Ishikawa (cell line): Measurements from ENCODE around the gene DALRD3.

Experiments used
- CEBPB ChIP-seq: IDR thresholded peaks from 2 replicates; pipeline ENCODE4 v1.6.1; 2012
- CREB1 ChIP-seq: IDR thresholded peaks from 2 replicates; pipeline ENCODE4 v1.6.1; 2012; ENCODE audit warnings: low read depth
- EGR1 ChIP-seq: IDR thresholded peaks from 2 replicates; pipeline ENCODE4 v1.6.1; 2012
- EP300 ChIP-seq: IDR thresholded peaks from 2 replicates; pipeline ENCODE4 v1.6.1; 2012; ENCODE audit warnings: borderline replicate concordance
- FOXM1 ChIP-seq: IDR thresholded peaks from 2 replicates; pipeline ENCODE4 v1.6.1; 2012; ENCODE audit warnings: low read depth, borderline replicate concordance
- NFIC ChIP-seq: IDR thresholded peaks from 2 replicates; pipeline ENCODE4 v1.6.1; 2012
- RAD21 ChIP-seq: IDR thresholded peaks from 2 replicates; pipeline ENCODE4 v1.6.1; 2012; ENCODE audit warnings: low read depth
- TAF1 ChIP-seq: IDR thresholded peaks from 2 replicates; pipeline ENCODE4 v1.6.1; 2012; ENCODE audit warnings: low read depth, mild to moderate bottlenecking
- TCF12 ChIP-seq: IDR thresholded peaks from 2 replicates; pipeline ENCODE4 v1.6.1; 2012; ENCODE audit warnings: low read depth
- TEAD4 ChIP-seq: IDR thresholded peaks from 2 replicates; pipeline ENCODE4 v1.6.1; 2012
- YY1 ChIP-seq: IDR thresholded peaks from 2 replicates; pipeline ENCODE4 v1.6.1; 2012; ENCODE audit warnings: low read depth
- ZBTB7A ChIP-seq: IDR thresholded peaks from 2 replicates; pipeline ENCODE4 v1.6.1; 2012; ENCODE audit warnings: low read depth
- TF ChIP-seq, protein P1 (sequence below): IDR thresholded peaks from 2 replicates; pipeline ENCODE4 v1.6.1; 2012
- TF ChIP-seq, protein P2 (sequence below): IDR thresholded peaks from 2 replicates; pipeline ENCODE4 v1.6.1; 2012
- TF ChIP-seq, protein P3 (sequence below): IDR thresholded peaks from 2 replicates; pipeline ENCODE4 v1.6.1; 2012; ENCODE audit warnings: low read depth, mild to moderate bottlenecking

DALRD3 gene, protein sequence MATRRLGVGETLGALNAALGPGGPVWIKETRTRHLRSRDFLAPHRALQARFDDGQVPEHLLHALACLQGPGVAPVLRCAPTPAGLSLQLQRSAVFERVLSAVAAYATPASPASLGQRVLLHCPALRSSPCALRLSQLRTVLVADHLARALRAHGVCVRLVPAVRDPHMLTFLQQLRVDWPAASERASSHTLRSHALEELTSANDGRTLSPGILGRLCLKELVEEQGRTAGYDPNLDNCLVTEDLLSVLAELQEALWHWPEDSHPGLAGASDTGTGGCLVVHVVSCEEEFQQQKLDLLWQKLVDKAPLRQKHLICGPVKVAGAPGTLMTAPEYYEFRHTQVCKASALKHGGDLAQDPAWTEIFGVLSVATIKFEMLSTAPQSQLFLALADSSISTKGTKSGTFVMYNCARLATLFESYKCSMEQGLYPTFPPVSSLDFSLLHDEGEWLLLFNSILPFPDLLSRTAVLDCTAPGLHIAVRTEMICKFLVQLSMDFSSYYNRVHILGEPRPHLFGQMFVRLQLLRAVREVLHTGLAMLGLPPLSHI

DNA sequence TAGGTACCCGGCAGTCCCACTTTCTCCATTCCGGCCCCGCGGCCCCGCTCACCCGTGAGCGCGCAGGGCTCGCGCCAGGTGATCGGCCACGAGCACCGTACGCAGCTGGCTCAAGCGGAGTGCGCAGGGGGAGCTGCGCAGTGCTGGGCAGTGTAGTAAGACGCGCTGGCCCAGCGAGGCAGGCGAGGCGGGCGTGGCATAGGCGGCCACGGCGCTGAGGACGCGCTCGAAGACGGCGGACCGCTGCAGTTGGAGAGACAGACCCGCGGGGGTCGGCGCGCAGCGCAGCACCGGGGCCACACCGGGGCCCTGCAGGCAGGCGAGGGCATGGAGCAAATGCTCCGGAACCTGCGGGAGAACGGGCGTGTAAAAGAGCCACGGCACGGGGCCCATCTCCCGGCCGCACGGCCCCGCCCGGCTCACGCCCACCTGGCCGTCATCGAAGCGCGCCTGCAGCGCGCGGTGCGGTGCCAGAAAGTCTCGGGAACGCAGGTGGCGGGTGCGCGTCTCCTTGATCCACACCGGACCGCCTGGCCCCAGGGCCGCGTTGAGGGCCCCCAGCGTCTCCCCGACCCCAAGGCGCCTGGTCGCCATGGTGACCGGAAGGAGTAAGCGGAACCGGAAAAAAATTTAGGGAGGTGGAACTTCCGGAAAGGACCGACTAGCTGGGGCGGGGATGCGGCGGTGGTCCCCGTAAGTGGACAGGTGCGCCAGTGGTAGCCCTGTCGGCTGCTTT is at the start of gene DALRD3:
DALRD3 (minus strand) TSS at position 610 of the 736 bp plus-strand sequence; CDS start at position 594, 16 bp downstream.
- TF ChIP-seq CEBPB (no peak), TAF1 (no peak), YY1 (peak; percentile 67), FOXM1 (0 out of 2 replicates have a peak, but pooled peaks have one; percentile 17), CREB1 (peak; percentile 81), ZBTB7A (0 out of 2 replicates have a peak, but pooled peaks have one; percentile 79), EP300 (0 out of 2 replicates have a peak, but pooled peaks have one; percentile 8), EGR1 (no peak), TCF12 (0 out of 2 replicates have a peak, but pooled peaks have one; percentile 12), TEAD4 (0 out of 2 replicates have a peak, but pooled peaks have one; percentile 11), NFIC (no peak), RAD21 (no peak)
- TF ChIP-seq, protein P1, sequence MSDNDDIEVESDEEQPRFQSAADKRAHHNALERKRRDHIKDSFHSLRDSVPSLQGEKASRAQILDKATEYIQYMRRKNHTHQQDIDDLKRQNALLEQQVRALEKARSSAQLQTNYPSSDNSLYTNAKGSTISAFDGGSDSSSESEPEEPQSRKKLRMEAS = peak; percentile 70
- TF ChIP-seq, protein P2, sequence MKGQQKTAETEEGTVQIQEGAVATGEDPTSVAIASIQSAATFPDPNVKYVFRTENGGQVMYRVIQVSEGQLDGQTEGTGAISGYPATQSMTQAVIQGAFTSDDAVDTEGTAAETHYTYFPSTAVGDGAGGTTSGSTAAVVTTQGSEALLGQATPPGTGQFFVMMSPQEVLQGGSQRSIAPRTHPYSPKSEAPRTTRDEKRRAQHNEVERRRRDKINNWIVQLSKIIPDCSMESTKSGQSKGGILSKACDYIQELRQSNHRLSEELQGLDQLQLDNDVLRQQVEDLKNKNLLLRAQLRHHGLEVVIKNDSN = no peak
- TF ChIP-seq, protein P3, sequence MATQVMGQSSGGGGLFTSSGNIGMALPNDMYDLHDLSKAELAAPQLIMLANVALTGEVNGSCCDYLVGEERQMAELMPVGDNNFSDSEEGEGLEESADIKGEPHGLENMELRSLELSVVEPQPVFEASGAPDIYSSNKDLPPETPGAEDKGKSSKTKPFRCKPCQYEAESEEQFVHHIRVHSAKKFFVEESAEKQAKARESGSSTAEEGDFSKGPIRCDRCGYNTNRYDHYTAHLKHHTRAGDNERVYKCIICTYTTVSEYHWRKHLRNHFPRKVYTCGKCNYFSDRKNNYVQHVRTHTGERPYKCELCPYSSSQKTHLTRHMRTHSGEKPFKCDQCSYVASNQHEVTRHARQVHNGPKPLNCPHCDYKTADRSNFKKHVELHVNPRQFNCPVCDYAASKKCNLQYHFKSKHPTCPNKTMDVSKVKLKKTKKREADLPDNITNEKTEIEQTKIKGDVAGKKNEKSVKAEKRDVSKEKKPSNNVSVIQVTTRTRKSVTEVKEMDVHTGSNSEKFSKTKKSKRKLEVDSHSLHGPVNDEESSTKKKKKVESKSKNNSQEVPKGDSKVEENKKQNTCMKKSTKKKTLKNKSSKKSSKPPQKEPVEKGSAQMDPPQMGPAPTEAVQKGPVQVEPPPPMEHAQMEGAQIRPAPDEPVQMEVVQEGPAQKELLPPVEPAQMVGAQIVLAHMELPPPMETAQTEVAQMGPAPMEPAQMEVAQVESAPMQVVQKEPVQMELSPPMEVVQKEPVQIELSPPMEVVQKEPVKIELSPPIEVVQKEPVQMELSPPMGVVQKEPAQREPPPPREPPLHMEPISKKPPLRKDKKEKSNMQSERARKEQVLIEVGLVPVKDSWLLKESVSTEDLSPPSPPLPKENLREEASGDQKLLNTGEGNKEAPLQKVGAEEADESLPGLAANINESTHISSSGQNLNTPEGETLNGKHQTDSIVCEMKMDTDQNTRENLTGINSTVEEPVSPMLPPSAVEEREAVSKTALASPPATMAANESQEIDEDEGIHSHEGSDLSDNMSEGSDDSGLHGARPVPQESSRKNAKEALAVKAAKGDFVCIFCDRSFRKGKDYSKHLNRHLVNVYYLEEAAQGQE = no peak

DNA sequence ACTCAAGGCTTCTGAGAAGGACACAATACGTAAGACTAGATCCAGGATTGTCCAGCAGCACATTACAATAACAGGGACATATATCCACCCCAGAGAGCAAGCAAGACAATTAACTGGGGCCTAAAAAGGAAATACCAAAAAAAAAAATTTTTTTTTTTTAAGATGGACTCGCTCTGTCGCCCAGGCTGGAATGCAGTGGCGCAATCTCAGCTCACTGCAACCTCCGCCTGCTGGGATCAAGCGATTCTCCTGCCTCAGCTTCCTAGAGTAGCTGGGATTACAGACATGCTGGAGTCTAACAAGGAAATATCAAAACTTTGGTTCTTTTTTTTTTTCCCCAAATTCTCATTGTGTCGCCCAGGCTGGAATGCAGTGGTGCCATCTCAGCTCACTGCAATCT is 39.6 kb upstream of the DALRD3 start:
- TF ChIP-seq ZBTB7A (no peak), EP300 (no peak), TAF1 (no peak), TEAD4 (peak; percentile 84), CEBPB (peak; percentile 94), RAD21 (no peak)
- TF ChIP-seq, protein P3 = no peak
- TF ChIP-seq, protein P1 = 0 out of 2 replicates have a peak, but pooled peaks have one; percentile 13

DNA sequence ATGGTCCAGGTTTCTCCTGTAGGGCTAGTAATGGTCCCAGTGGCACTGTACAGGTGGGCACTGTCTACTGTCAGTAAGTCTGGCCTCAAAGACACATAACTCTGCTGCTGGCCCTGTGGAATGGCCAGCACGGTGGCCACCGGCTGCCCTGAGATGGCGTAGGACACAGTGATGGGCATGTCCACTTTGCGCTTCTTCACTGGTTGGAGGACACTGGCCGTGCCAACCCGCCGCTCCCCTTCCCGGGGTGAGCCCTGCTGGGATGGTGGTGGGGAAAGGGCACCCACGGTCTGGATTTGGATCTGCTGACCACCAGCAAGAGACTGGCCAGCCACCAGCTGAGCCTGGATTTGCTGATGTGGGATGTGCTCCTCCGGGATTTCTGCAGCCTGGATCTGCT is 38.9 kb upstream of the DALRD3 start:
- no peak for TF ChIP-seq TAF1
- TF ChIP-seq ZBTB7A = no peak
- TF ChIP-seq NFIC = no peak
- TF ChIP-seq EGR1 = no peak
- TF ChIP-seq RAD21 = no peak
- TF ChIP-seq FOXM1 = no peak
- TF ChIP-seq, protein P1 = no peak
- TF ChIP-seq EP300 = no peak
- TF ChIP-seq, protein P2 = no peak

DNA sequence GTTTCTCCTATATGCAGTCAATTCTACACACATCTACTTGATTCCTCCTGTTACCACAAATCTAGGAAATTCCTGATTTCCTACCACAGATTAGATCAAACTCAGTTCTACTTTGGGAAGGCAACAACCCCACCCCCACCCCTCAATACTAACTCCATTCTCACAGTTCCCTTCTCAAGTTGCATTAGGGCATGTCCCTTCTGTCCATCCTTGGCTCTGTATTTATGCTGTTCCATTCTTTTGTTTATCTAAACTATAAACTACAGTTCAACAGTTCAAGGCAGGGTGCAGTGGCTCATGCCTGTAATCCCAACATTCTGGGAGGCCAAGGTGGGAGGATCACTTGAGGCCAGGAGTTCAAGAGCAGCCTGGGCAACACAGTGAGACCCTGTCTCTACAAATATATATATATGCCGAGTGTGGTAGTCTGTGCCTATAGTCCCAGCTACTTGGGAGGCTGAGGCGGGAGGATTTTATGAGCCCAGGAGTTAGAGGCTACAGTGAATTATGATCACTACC is 36.0 kb upstream of the DALRD3 start:
- TF ChIP-seq TCF12 = no peak
- TF ChIP-seq CREB1 = no peak
- no peak for TF ChIP-seq CEBPB
- TF ChIP-seq EGR1 = no peak
- no peak for TF ChIP-seq RAD21
- TF ChIP-seq, protein P1 = no peak
- TF ChIP-seq, protein P3 = no peak
- no peak for TF ChIP-seq YY1
- no peak for TF ChIP-seq TAF1
- TF ChIP-seq EP300 = no peak
- TF ChIP-seq, protein P2 = no peak
- TF ChIP-seq ZBTB7A = no peak
- no peak for TF ChIP-seq TEAD4
- TF ChIP-seq NFIC = no peak
- TF ChIP-seq FOXM1 = no peak
